ENCODE measurements around the gene COPS6. TPM values are rescaled to one million over a fixed set of nuclear protein-coding genes. Genes with fewer than 3 reads are reported as not detected.
"Not testable (repeated sequence)": the region's sequence is repeated elsewhere in the genome, so short reads cannot be mapped to it uniquely, and the experiment has no call there.

Gene COPS6
- total and polyA plus RNA-seq, 10 donors = 47.0 to 89.6 (median 76.3) TPM

DNA sequence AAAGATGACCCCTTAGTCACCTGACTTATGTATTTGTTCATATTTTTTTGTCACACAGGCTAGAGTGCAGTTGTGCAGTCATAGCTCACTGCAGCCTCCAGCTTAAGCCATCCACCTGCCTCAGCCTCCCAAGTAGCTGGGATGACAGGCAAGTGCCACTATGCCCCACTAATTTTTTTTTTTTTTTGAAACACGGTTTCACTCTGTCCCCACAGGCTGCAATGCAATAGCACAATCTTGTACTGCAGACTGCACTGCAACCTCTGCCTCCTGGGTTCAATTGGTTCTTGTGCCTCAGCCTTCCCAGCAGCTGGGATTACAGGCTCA, 39.8 kb downstream of the COPS6 start:
- Histone ChIP-seq H3K27me3 (replicated peaks in 1 of 7) (no peaks in the 10 kb centered on the region), H3K27ac (peak overlapping the region in 2 of 8 donors; percentile 91 to 99), H3K4me1 (peaks cover 25 to 70% (median 47%) of the 10 kb centered on the region in 6 donors), H3K36me3 (peaks cover 0 to 14% (median 0%) of the 10 kb centered on the region in 6 donors), H3K9me3 (no peaks in the 10 kb centered on the region), H3K4me3 (peak overlapping the region in 1 of 8 donors; percentile 88)
- 46 to 70% (median 67%) methylated on average over 1 of the region's 1 CpG for WGBS, 5 donors
- intact Hi-C loops (cut with DNase I; ENCODE audit: low total_unique reads) = loop anchor here (5.0 kb wide), 1 partner anchor 46 kb away; the partner anchor contains the start of gene ZNF3
- TF ChIP-seq POLR2AphosphoS5 (IDR thresholded peaks at IDR 0.05) (no peak), POLR2A (IDR thresholded peaks at IDR 0.05) (no peak)
- TF ChIP-seq, protein P1, sequence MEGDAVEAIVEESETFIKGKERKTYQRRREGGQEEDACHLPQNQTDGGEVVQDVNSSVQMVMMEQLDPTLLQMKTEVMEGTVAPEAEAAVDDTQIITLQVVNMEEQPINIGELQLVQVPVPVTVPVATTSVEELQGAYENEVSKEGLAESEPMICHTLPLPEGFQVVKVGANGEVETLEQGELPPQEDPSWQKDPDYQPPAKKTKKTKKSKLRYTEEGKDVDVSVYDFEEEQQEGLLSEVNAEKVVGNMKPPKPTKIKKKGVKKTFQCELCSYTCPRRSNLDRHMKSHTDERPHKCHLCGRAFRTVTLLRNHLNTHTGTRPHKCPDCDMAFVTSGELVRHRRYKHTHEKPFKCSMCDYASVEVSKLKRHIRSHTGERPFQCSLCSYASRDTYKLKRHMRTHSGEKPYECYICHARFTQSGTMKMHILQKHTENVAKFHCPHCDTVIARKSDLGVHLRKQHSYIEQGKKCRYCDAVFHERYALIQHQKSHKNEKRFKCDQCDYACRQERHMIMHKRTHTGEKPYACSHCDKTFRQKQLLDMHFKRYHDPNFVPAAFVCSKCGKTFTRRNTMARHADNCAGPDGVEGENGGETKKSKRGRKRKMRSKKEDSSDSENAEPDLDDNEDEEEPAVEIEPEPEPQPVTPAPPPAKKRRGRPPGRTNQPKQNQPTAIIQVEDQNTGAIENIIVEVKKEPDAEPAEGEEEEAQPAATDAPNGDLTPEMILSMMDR (IDR thresholded peaks at IDR 0.05 in 8 of 11, conservative IDR thresholded peaks at IDR 0.05 in 3 of 11) = no peak
- DNase-seq = no peak

GRCh38 chr7:100130220-100130607, 41.4 kb downstream of the COPS6 start:
- not testable (repeated sequence) for H3K36me3 ChIP-seq; H3K27me3 ChIP-seq (replicated peaks in 1 of 7); H3K4me3 ChIP-seq; DNase-seq; H3K9me3 ChIP-seq; H3K27ac ChIP-seq
- intact Hi-C loops (cut with DNase I; ENCODE audit: low total_unique reads) = loop anchor here (10.0 kb wide), 2 partner anchors 95 to 215 kb away; no protein-coding TSS in a partner anchor
- H3K4me1 ChIP-seq = peaks cover 22 to 54% (median 36%) of the 10 kb centered on the region in 6 donors
- WGBS, 5 donors = 88 to 100% (median 97%) methylated on average over 1 of the region's 1 CpG

- DNase-seq = peak; percentile 94
- WGBS, 5 donors = 12 to 16% (median 14%) methylated on average over 24 of the region's 24 CpGs
- intact Hi-C loops (cut with DNase I; ENCODE audit: low total_unique reads) = loop anchor here (10.0 kb wide), 2 partner anchors 94 to 214 kb away; no protein-coding TSS in a partner anchor
- H3K4me3 ChIP-seq = peak overlapping the region in 1 of 8 donors; percentile 31
- H3K9me3 ChIP-seq = no peaks in the 10 kb centered on the region
- TF ChIP-seq POLR2A (IDR thresholded peaks at IDR 0.05) = no peak
- TF ChIP-seq, protein P1 (IDR thresholded peaks at IDR 0.05 in 8 of 11, conservative IDR thresholded peaks at IDR 0.05 in 3 of 11) = peak; percentile 75 to 97 (median 90)
- TF ChIP-seq POLR2AphosphoS5 (IDR thresholded peaks at IDR 0.05) = peak; percentile 34 to 69 (median 56)
- H3K4me1 ChIP-seq = peaks cover 17 to 47% (median 30%) of the 10 kb centered on the region in 6 donors
- H3K27ac ChIP-seq = no peak overlapping the region
- no peaks in the 10 kb centered on the region for H3K36me3 ChIP-seq
- no peaks in the 10 kb centered on the region for H3K27me3 ChIP-seq (replicated peaks in 1 of 7)
Observed at GRCh38 chr7:100130608-100131453, 42.1 kb downstream of the COPS6 start.

GRCh38 chr7:100132126-100132525, 43.4 kb downstream of the COPS6 start:
- 60 to 74% (median 69%) methylated on average over 7 of the region's 7 CpGs for WGBS, 5 donors
- no peak overlapping the region for H3K4me3 ChIP-seq
- H3K27ac ChIP-seq = no peak overlapping the region
- H3K9me3 ChIP-seq = no peaks in the 10 kb centered on the region
- TF ChIP-seq, protein P1 (IDR thresholded peaks at IDR 0.05 in 8 of 11, conservative IDR thresholded peaks at IDR 0.05 in 3 of 11) = no peak
- no peak for TF ChIP-seq POLR2AphosphoS5 (IDR thresholded peaks at IDR 0.05)
- no peak for TF ChIP-seq POLR2A (IDR thresholded peaks at IDR 0.05)
- H3K4me1 ChIP-seq = peaks cover 13 to 39% (median 23%) of the 10 kb centered on the region in 6 donors
- peak; percentile 69 for DNase-seq
- H3K27me3 ChIP-seq (replicated peaks in 1 of 7) = no peaks in the 10 kb centered on the region
- intact Hi-C loops (cut with DNase I; ENCODE audit: low total_unique reads) = loop anchor here (10.0 kb wide), 2 partner anchors 93 to 213 kb away; no protein-coding TSS in a partner anchor
- no peaks in the 10 kb centered on the region for H3K36me3 ChIP-seq
